Mammary epithelial cell (primary cell): ENCODE results near the gene MED23.

Experiments used
- EZH2 ChIP-seq: IDR thresholded peaks from 2 replicates; pipeline ENCODE4 v1.6.1; 2012; ENCODE audit warnings: low read length, inconsistent platforms, borderline replicate concordance
- TF ChIP-seq, protein P1 (sequence below), 2 donors: IDR thresholded peaks in 1 of 2; conservative IDR thresholded peaks in 1 of 2; 2 replicates each; pipeline ENCODE4 v1.5.1; 2011 to 2012; ENCODE audit warnings: inconsistent platforms in 2 of 2, low read length in 2 of 2, mild to moderate bottlenecking in 2 of 2, control low read depth in 1 of 2, low read depth in 1 of 2; ENCODE audit not compliant: insufficient read depth in 1 of 2; ENCODE audit errors: extremely low read depth in 1 of 2

DNA sequence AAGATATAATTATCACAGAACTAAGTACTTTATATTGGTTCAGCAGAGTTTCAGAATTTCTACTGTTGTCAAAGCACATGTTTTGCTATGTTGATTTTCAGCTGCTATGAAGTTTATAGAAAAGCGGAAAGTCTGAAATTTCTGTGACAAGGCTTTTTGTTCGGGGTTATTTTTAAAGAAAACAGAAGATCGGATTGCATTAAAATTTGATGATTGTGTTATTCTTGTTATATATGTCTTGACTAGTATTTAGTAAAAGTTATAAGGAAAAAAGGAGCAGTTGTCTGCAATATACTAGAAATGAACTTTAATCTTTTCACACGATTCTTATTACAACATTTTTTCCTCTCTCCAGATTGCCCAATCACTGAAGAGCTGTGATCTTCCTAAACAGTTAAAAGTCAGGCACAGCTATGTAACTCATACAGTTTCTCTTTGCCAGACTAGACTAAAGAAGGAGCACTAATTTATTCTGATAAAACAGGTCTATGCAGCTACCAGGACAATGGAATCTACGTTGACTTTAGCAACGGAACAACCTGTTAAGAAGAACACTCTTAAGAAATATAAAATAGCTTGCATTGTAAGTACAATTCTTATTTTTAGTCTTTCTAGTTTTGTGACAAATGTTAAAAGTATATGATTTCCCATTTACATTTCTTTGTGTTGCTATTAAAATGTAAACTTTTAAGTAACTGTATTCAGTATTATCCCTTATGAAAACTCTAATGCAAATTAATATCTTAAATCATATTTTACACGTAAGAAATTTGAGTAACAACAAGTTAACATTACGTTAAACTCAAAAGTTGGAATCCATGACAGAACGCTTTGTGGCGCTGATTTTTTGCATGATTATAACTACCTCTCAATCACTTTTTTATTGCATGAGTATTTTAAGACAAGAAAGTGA lies 9.1 kb upstream of the MED23 start, which contains the start of gene ENPP3:
- TF ChIP-seq, protein P1, sequence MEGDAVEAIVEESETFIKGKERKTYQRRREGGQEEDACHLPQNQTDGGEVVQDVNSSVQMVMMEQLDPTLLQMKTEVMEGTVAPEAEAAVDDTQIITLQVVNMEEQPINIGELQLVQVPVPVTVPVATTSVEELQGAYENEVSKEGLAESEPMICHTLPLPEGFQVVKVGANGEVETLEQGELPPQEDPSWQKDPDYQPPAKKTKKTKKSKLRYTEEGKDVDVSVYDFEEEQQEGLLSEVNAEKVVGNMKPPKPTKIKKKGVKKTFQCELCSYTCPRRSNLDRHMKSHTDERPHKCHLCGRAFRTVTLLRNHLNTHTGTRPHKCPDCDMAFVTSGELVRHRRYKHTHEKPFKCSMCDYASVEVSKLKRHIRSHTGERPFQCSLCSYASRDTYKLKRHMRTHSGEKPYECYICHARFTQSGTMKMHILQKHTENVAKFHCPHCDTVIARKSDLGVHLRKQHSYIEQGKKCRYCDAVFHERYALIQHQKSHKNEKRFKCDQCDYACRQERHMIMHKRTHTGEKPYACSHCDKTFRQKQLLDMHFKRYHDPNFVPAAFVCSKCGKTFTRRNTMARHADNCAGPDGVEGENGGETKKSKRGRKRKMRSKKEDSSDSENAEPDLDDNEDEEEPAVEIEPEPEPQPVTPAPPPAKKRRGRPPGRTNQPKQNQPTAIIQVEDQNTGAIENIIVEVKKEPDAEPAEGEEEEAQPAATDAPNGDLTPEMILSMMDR (conservative IDR thresholded peaks at IDR 0.05 in 1 of 2, IDR thresholded peaks at IDR 0.05 in 1 of 2; ENCODE audit: extremely low read depth in 1 of 2, insufficient read depth in 1 of 2, low read depth in 1 of 2, low read length in 2 of 2) = no peak
- TF ChIP-seq EZH2 = no peak
